ENCODE measurements around the gene PROKR1.

The PROKR1 gene

GRCh38 chr2:68700560-68700959 lies 57.2 kb downstream of the PROKR1 start:
- DNase-seq, result no peak

- no peak for DNase-seq
Measured at GRCh38 chr2:68706637-68707036, 63.3 kb downstream of the PROKR1 start.

Data from activated effector memory CD4-positive, alpha-beta T cell treated with anti-CD3 and anti-CD28 coated beads, Interleukin-2, amount 50 U/mL, for 16 hours (primary cell).